GM12892 (cell line): ENCODE data around the gene ASTN2.

Experiments
- DNase-seq: peaks from one replicate; pipeline ENCODE4 v3.0.0; 2011; ENCODE audit not compliant: insufficient read length
- FAIRE-seq: peaks from 2 replicates; lab custom pipeline; 2011; peaks lifted over from hg19 to GRCh38; lab: Jason Lieb, UNC
- POLR2A ChIP-seq: IDR thresholded peaks from 2 replicates; pipeline ENCODE4 v1.6.1; 2011; ENCODE audit warnings: low read depth, low read length, control low read depth
- POLR2AphosphoS5 ChIP-seq: IDR thresholded peaks from 2 replicates; pipeline ENCODE4 v1.6.1; 2011; ENCODE audit warnings: low read depth, low read length, control low read depth
- TAF1 ChIP-seq: IDR thresholded peaks from 2 replicates; pipeline ENCODE4 v1.6.1; 2011; ENCODE audit warnings: low read depth, mild to moderate bottlenecking, control low read depth, low read length, borderline replicate concordance

ASTN2 gene

GRCh38 chr9:116546711-116547581 lies 867.9 kb downstream of the ASTN2 start:
- no peak for TF ChIP-seq POLR2AphosphoS5
- no peak for TF ChIP-seq POLR2A
- no peak for TF ChIP-seq TAF1
- FAIRE-seq (no peak), DNase-seq (no peak)

- no peak for FAIRE-seq
- TF ChIP-seq POLR2AphosphoS5 = no peak
- no peak for TF ChIP-seq TAF1
- TF ChIP-seq POLR2A = no peak
- DNase-seq = no peak
Observed at GRCh38 chr9:116544896-116545295, 870.0 kb downstream of the ASTN2 start.

- FAIRE-seq = no peak
- no peak for DNase-seq
- TF ChIP-seq TAF1 (no peak), POLR2A (no peak), POLR2AphosphoS5 (no peak)
Observed at GRCh38 chr9:116543731-116544400, 871.0 kb downstream of the ASTN2 start.

- no peak for DNase-seq
- TF ChIP-seq TAF1 (no peak), POLR2A (no peak), POLR2AphosphoS5 (no peak)
- FAIRE-seq = no peak
Observed at GRCh38 chr9:116541402-116541801, 873.5 kb downstream of the ASTN2 start.

- FAIRE-seq = no peak
- DNase-seq = no peak
- no peak for TF ChIP-seq POLR2AphosphoS5
- TF ChIP-seq TAF1 = no peak
- no peak for TF ChIP-seq POLR2A
Observed at GRCh38 chr9:116539549-116539948, 875.3 kb downstream of the ASTN2 start.

GRCh38 chr9:116525611-116526010 lies 889.2 kb downstream of the ASTN2 start:
- DNase-seq = no peak
- TF ChIP-seq TAF1 (no peak), POLR2A (no peak), POLR2AphosphoS5 (no peak)
- FAIRE-seq = no peak

GRCh38 chr9:116524778-116525470 lies 889.9 kb downstream of the ASTN2 start:
- no peak for FAIRE-seq
- no peak for DNase-seq
- no peak for TF ChIP-seq TAF1
- no peak for TF ChIP-seq POLR2AphosphoS5
- no peak for TF ChIP-seq POLR2A

- DNase-seq = no peak
- FAIRE-seq = no peak
- TF ChIP-seq TAF1 = no peak
- no peak for TF ChIP-seq POLR2A
- no peak for TF ChIP-seq POLR2AphosphoS5
Observed at GRCh38 chr9:116520218-116520617, 894.6 kb downstream of the ASTN2 start.

GRCh38 chr9:116516456-116516855 lies 898.4 kb downstream of the ASTN2 start:
- FAIRE-seq (no peak), DNase-seq (no peak)
- TF ChIP-seq TAF1 (no peak), POLR2A (no peak), POLR2AphosphoS5 (no peak)

GRCh38 chr9:116515541-116515940 lies 899.3 kb downstream of the ASTN2 start:
- no peak for FAIRE-seq
- no peak for DNase-seq
- TF ChIP-seq TAF1 (no peak), POLR2A (no peak), POLR2AphosphoS5 (no peak)

- FAIRE-seq (no peak), DNase-seq (no peak)
- TF ChIP-seq POLR2A (no peak), TAF1 (no peak), POLR2AphosphoS5 (no peak)
Observed at GRCh38 chr9:116506685-116507084, 908.2 kb downstream of the ASTN2 start.
